Stimulated activated CD4-positive, alpha-beta T cell treated with anti-CD3 and anti-CD28 coated beads, Interleukin-4, amount 100 ng/mL, for 48 hours (primary cell): ENCODE results near the gene RANBP1.

ENCODE experiments used
- DNase-seq, 2 donors: peaks; one replicate each; pipeline ENCODE4 v3.0.0-alpha.2; 2020; ENCODE audit warnings: low read depth in 2 of 2

The RANBP1 gene

GRCh38 chr22:20136603-20136873, 20.6 kb downstream of the RANBP1 start:
- DNase-seq, result no peak

- DNase-seq, result no peak
Observed at GRCh38 chr22:20137113-20137512, 21.2 kb downstream of the RANBP1 start.

GRCh38 chr22:20137671-20138416, 21.9 kb downstream of the RANBP1 start:
- DNase-seq, result no peak

- no peak for DNase-seq
Observed at GRCh38 chr22:20138417-20138738, 22.5 kb downstream of the RANBP1 start.

- no peak for DNase-seq
Observed at GRCh38 chr22:20138868-20139267, 23.0 kb downstream of the RANBP1 start.

GRCh38 chr22:20139391-20140106, 23.6 kb downstream of the RANBP1 start:
- DNase-seq, result no peak

GRCh38 chr22:20140107-20140445, 24.2 kb downstream of the RANBP1 start:
- no peak for DNase-seq

- no peak for DNase-seq
Observed at GRCh38 chr22:20140521-20140964, 24.6 kb downstream of the RANBP1 start.

GRCh38 chr22:20141186-20142077, 25.5 kb downstream of the RANBP1 start:
- DNase-seq, result no peak

- DNase-seq, result no peak
Observed at GRCh38 chr22:20142711-20143621, 27.1 kb downstream of the RANBP1 start.

GRCh38 chr22:20143883-20144665, 28.2 kb downstream of the RANBP1 start:
- DNase-seq, result no peak

GRCh38 chr22:20145206-20145831, 29.4 kb downstream of the RANBP1 start:
- DNase-seq, result no peak

- no peak for DNase-seq
Observed at GRCh38 chr22:20145832-20146223, 29.9 kb downstream of the RANBP1 start.

- DNase-seq, result no peak
Observed at GRCh38 chr22:20146777-20147176, 30.9 kb downstream of the RANBP1 start.

GRCh38 chr22:20147237-20147988, 31.5 kb downstream of the RANBP1 start:
- no peak for DNase-seq

GRCh38 chr22:20148414-20148813, 32.5 kb downstream of the RANBP1 start:
- DNase-seq, result no peak

GRCh38 chr22:20149257-20150250, 33.6 kb downstream of the RANBP1 start:
- DNase-seq, result no peak
